NCI-H2029 treated with DMSO at 0.1 percent for 48 hours (cell line): ENCODE data around the gene NCKAP5.
A peak's percentile ranks its signal among the peaks of the same experiment; 100 is the strongest.

Experiments used
- DNase-seq: peaks from one replicate; lab custom pipeline; 2025; lab: John Stamatoyannopoulos, UW

NCKAP5 gene

GRCh38 chr2:133204421-133204820 lies 363.8 kb downstream of the NCKAP5 start:
- no peak for DNase-seq

- no peak for DNase-seq
These were observed 367.4 kb downstream of the NCKAP5 start for GRCh38 chr2:133200684-133201421.

GRCh38 chr2:133198678-133199077 lies 369.6 kb downstream of the NCKAP5 start:
- no peak for DNase-seq

GRCh38 chr2:133197156-133197555 lies 371.1 kb downstream of the NCKAP5 start:
- DNase-seq, result no peak

- no peak for DNase-seq
These were observed 373.4 kb downstream of the NCKAP5 start for GRCh38 chr2:133194777-133195335.

- no peak for DNase-seq
These were observed 374.0 kb downstream of the NCKAP5 start for GRCh38 chr2:133194362-133194655.

GRCh38 chr2:133193544-133194361 lies 374.5 kb downstream of the NCKAP5 start:
- DNase-seq, result no peak

GRCh38 chr2:133192028-133192427 lies 376.2 kb downstream of the NCKAP5 start:
- no peak for DNase-seq

- DNase-seq, result no peak
These were observed 391.1 kb downstream of the NCKAP5 start for GRCh38 chr2:133177196-133177595.

GRCh38 chr2:133175926-133176325 lies 392.3 kb downstream of the NCKAP5 start:
- no peak for DNase-seq

- no peak for DNase-seq
These were observed 395.0 kb downstream of the NCKAP5 start for GRCh38 chr2:133173224-133173623.

GRCh38 chr2:133171393-133172004 lies 396.8 kb downstream of the NCKAP5 start:
- peak; percentile 71 for DNase-seq

GRCh38 chr2:133169274-133169912 lies 398.9 kb downstream of the NCKAP5 start:
- no peak for DNase-seq

GRCh38 chr2:133167990-133168389 lies 400.3 kb downstream of the NCKAP5 start:
- no peak for DNase-seq

GRCh38 chr2:133167223-133167622 lies 401.0 kb downstream of the NCKAP5 start:
- no peak for DNase-seq

GRCh38 chr2:133166031-133166430 lies 402.2 kb downstream of the NCKAP5 start:
- no peak for DNase-seq

GRCh38 chr2:133163111-133163510 lies 405.2 kb downstream of the NCKAP5 start:
- DNase-seq, result no peak

- no peak for DNase-seq
These were observed 409.8 kb downstream of the NCKAP5 start for GRCh38 chr2:133158442-133158841.

- peak; percentile 33 for DNase-seq
These were observed 410.2 kb downstream of the NCKAP5 start for GRCh38 chr2:133158024-133158423.

GRCh38 chr2:133157141-133157540 lies 411.1 kb downstream of the NCKAP5 start:
- no peak for DNase-seq

- no peak for DNase-seq
These were observed 415.5 kb downstream of the NCKAP5 start for GRCh38 chr2:133152801-133153200.

- DNase-seq, result no peak
These were observed 420.1 kb downstream of the NCKAP5 start for GRCh38 chr2:133148187-133148586.
